ENCODE results near the gene MICAL2.

MICAL2 gene

DNA sequence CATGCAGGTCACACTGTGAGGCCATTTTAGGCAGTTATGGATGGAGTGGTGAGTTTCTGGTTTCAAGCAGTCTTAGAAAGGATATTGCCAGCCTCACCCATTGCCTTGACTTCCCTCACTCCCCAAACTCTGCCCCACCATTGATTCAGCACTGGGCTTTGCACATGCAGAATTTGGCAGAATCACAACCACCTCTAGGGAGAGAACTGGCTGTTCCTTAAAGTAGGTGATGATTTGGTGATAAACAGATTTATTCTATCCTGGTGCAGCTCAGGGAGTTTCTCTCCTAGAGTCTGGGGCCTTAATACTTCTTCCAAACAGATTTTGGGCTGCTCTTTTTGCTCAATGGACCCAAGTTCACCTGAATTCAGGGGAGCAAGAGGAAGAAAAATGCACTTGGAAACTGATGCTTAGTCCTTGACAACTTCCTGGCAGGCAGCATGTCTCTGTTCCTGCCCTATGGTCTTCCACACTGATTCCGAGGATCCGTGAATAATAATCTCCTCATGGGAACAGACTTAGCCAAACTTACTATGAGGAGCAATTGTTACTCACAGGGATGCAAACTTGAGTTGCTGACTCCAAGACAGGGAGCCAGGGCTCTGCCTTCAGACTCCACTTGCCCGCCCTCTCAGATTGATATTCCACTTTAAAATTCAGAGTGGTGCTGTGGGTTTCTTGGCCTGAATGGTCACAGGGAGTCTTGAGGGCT, 137.3 kb downstream of the MICAL2 start:
- peaks cover 22% of the 10 kb centered on the region for H3K36me3 Mint-ChIP-seq (ENCODE audit: low read depth)
- H3K9me3 Mint-ChIP-seq: no peaks in the 10 kb centered on the region
- no peaks in the 10 kb centered on the region for H3K27me3 Mint-ChIP-seq (ENCODE audit: low read depth)
- H3K27ac Mint-ChIP-seq: no peak overlapping the region
- peaks cover 4% of the 10 kb centered on the region for H3K4me1 Mint-ChIP-seq (ENCODE audit: low read depth)
- no peak for DNase-seq (ENCODE audit: low spot score)
- H3K4me3 Mint-ChIP-seq: no peak overlapping the region

DNA sequence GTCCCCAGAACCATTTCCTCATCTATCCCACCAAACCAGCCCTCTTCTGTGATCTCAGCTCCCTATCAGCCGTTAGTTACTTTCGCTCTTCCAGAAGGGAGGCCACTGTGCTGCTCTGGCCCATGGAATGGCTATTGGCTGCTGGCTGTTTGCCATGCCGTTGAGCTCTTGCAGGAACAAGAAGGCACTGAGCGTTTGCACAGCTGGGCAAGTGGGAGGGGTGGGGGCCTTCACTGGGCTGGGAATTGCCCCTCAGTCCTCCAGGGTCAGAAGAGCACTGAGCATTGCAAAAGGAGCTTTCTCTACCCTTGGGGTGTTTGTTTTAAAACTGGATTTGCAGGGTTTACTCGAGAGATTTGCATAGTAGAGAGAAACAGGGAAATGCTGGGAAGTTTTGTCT, 137.9 kb downstream of the MICAL2 start:
- H3K36me3 Mint-ChIP-seq (ENCODE audit: low read depth): peaks cover 20% of the 10 kb centered on the region
- H3K27ac Mint-ChIP-seq: peak overlapping the region; percentile 10
- H3K4me3 Mint-ChIP-seq: no peak overlapping the region
- H3K27me3 Mint-ChIP-seq (ENCODE audit: low read depth): no peaks in the 10 kb centered on the region
- no peak for DNase-seq (ENCODE audit: low spot score)
- peaks cover 1% of the 10 kb centered on the region for H3K4me1 Mint-ChIP-seq (ENCODE audit: low read depth)
- H3K9me3 Mint-ChIP-seq: no peaks in the 10 kb centered on the region

- Mint-ChIP-seq H3K27me3 (ENCODE audit: low read depth) (no peaks in the 10 kb centered on the region), H3K4me1 (ENCODE audit: low read depth) (no peaks in the 10 kb centered on the region), H3K27ac (no peak overlapping the region), H3K36me3 (ENCODE audit: low read depth) (peaks cover 19% of the 10 kb centered on the region), H3K9me3 (no peaks in the 10 kb centered on the region), H3K4me3 (no peak overlapping the region)
- no peak for DNase-seq (ENCODE audit: low spot score)
Observed at GRCh38 chr11:12249590-12250260, 139.3 kb downstream of the MICAL2 start.

DNA sequence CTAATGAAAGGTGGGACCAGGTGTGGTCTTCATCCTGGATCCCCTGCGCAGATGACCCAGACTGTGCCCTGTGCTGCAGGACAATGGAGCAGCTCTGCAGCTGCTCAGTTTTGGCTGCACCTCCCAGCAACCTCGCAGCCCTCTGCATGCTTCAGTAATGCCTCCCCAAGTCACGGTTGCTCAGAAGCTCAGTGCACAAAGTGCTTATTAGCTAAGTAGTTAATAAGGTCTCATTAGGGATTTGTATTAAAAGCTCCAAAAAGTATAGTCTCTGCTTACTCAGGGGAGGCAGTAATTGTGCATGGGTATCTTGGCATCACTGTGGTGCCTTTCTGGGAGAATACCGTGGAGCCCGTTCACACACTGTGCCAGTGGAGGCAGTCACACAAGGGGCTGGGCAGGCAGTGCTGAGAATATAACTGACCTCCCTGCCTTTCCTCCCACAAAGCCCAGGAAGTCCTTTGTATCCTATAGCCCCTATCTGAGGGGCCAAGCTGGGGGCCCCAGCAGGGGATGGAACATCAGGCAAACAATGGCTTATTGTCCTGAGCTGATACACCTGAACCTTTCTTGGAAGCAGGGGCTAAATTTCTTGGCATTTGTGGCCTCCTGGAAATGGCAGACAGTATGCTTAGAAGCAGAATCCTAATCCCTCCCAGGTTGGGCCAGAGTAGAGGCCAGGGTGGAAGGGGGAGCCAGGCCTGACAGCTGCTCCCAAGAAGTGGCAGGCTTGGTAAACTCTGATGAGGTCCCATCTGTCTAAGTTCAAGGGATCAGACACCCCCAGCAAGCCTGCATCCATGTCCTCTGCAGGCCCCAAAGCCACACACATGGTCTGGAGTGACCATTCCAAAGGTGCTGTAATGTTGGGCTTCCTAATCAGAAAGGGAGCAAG, 141.5 kb downstream of the MICAL2 start:
- peaks cover 22% of the 10 kb centered on the region for H3K36me3 Mint-ChIP-seq (ENCODE audit: low read depth)
- no peaks in the 10 kb centered on the region for H3K4me1 Mint-ChIP-seq (ENCODE audit: low read depth)
- no peaks in the 10 kb centered on the region for H3K27me3 Mint-ChIP-seq (ENCODE audit: low read depth)
- no peaks in the 10 kb centered on the region for H3K9me3 Mint-ChIP-seq
- no peak overlapping the region for H3K27ac Mint-ChIP-seq
- H3K4me3 Mint-ChIP-seq: no peak overlapping the region
- DNase-seq (ENCODE audit: low spot score): no peak

- H3K27me3 Mint-ChIP-seq (ENCODE audit: low read depth): no peaks in the 10 kb centered on the region
- no peaks in the 10 kb centered on the region for H3K4me1 Mint-ChIP-seq (ENCODE audit: low read depth)
- H3K4me3 Mint-ChIP-seq: no peak overlapping the region
- no peak overlapping the region for H3K27ac Mint-ChIP-seq
- no peaks in the 10 kb centered on the region for H3K9me3 Mint-ChIP-seq
- peaks cover 21% of the 10 kb centered on the region for H3K36me3 Mint-ChIP-seq (ENCODE audit: low read depth)
- no peak for DNase-seq (ENCODE audit: low spot score)
Observed at GRCh38 chr11:12253843-12254281, 143.5 kb downstream of the MICAL2 start.

DNA sequence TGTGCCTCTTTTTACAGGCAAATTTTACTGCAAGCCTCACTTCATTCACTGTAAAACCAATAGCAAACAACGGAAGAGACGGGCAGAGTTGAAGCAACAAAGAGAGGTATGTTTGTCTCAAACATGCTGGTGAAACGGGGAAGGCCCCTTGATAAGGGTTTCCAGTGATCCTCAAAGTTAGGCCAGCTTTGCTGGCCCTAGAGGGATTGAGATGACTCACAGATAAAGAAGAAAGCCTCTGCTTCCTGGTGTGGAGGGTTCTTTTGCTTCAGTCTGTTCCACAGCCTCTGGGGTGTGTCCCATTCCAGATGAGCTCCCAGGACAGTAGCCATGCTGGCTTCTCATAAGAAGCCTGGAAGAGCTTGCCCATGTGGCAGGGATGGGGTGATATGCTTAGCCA, 148.1 kb downstream of the MICAL2 start:
- no peaks in the 10 kb centered on the region for H3K4me1 Mint-ChIP-seq (ENCODE audit: low read depth)
- DNase-seq (ENCODE audit: low spot score): no peak
- peaks cover 27% of the 10 kb centered on the region for H3K36me3 Mint-ChIP-seq (ENCODE audit: low read depth)
- no peaks in the 10 kb centered on the region for H3K9me3 Mint-ChIP-seq
- no peak overlapping the region for H3K4me3 Mint-ChIP-seq
- no peak overlapping the region for H3K27ac Mint-ChIP-seq
- H3K27me3 Mint-ChIP-seq (ENCODE audit: low read depth): no peaks in the 10 kb centered on the region

GRCh38 chr11:12259956-12260355, 149.6 kb downstream of the MICAL2 start:
- H3K36me3 Mint-ChIP-seq (ENCODE audit: low read depth): peaks cover 27% of the 10 kb centered on the region
- no peak overlapping the region for H3K27ac Mint-ChIP-seq
- no peaks in the 10 kb centered on the region for H3K9me3 Mint-ChIP-seq
- H3K27me3 Mint-ChIP-seq (ENCODE audit: low read depth): no peaks in the 10 kb centered on the region
- no peaks in the 10 kb centered on the region for H3K4me1 Mint-ChIP-seq (ENCODE audit: low read depth)
- DNase-seq (ENCODE audit: low spot score): no peak
- H3K4me3 Mint-ChIP-seq: no peak overlapping the region

GRCh38 chr11:12260731-12261521, 150.5 kb downstream of the MICAL2 start:
- Mint-ChIP-seq H3K36me3 (ENCODE audit: low read depth) (peaks cover 27% of the 10 kb centered on the region), H3K4me3 (no peak overlapping the region), H3K27me3 (ENCODE audit: low read depth) (no peaks in the 10 kb centered on the region), H3K9me3 (no peaks in the 10 kb centered on the region), H3K27ac (no peak overlapping the region), H3K4me1 (ENCODE audit: low read depth) (no peaks in the 10 kb centered on the region)
- DNase-seq (ENCODE audit: low spot score): no peak

GRCh38 chr11:12261551-12261950, 151.2 kb downstream of the MICAL2 start:
- Mint-ChIP-seq H3K4me3 (no peak overlapping the region), H3K9me3 (no peaks in the 10 kb centered on the region), H3K36me3 (ENCODE audit: low read depth) (peaks cover 25% of the 10 kb centered on the region), H3K27me3 (ENCODE audit: low read depth) (no peaks in the 10 kb centered on the region), H3K4me1 (ENCODE audit: low read depth) (no peaks in the 10 kb centered on the region), H3K27ac (no peak overlapping the region)
- no peak for DNase-seq (ENCODE audit: low spot score)

DNA sequence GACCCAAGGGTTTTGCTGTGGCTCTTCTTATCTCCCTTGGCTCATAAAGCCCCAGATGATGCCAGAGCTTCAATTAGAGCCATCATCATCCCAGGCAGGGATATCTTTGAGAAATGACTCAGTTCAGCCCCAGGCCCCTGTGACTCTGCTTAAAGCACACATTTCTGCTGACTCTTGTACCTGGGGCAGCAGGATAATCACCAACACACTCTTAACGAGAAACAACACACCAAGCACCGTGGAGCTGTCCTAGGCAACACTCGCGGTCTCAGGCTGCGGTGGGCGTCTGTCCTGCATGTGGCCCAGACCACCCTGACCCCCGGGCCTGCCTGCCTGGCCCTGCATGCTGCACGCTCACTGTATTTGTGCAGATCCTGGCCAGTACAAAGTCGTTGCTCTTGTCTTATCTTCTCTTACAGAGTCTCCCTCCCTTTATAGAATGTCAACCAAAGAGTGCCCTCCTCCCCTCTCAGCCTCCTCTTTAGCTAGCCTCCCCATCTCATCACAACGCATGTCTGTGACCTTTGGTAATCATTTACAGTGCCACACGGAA, 152.8 kb downstream of the MICAL2 start:
- H3K36me3 Mint-ChIP-seq (ENCODE audit: low read depth): peaks cover 25% of the 10 kb centered on the region
- DNase-seq (ENCODE audit: low spot score): no peak
- H3K27ac Mint-ChIP-seq: no peak overlapping the region
- H3K9me3 Mint-ChIP-seq: no peaks in the 10 kb centered on the region
- H3K27me3 Mint-ChIP-seq (ENCODE audit: low read depth): no peaks in the 10 kb centered on the region
- no peak overlapping the region for H3K4me3 Mint-ChIP-seq
- no peaks in the 10 kb centered on the region for H3K4me1 Mint-ChIP-seq (ENCODE audit: low read depth)

DNA sequence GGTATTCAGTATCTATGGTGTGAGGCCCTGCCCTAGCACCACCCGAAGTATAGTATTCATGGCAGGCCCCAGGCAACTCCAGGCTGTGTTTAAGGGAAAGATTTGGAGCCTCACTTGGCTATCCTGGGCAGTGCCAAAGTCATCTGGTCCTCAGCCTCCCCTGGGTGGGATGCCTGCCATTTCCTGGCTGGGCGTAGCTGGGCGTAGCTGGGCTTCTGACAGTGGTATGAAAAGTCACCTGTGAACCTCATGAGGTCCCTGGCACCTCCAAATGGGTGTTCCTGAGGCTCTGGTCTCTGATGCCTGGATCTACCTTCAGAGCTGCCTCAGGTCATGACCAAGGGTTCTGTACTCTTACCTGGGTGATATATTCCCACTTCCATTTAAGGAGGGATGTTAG, 154.0 kb downstream of the MICAL2 start:
- no peaks in the 10 kb centered on the region for H3K9me3 Mint-ChIP-seq
- no peaks in the 10 kb centered on the region for H3K4me1 Mint-ChIP-seq (ENCODE audit: low read depth)
- H3K27me3 Mint-ChIP-seq (ENCODE audit: low read depth): no peaks in the 10 kb centered on the region
- H3K4me3 Mint-ChIP-seq: no peak overlapping the region
- no peak for DNase-seq (ENCODE audit: low spot score)
- H3K36me3 Mint-ChIP-seq (ENCODE audit: low read depth): peaks cover 17% of the 10 kb centered on the region
- no peak overlapping the region for H3K27ac Mint-ChIP-seq

- Mint-ChIP-seq H3K36me3 (ENCODE audit: low read depth) (peaks cover 9% of the 10 kb centered on the region), H3K4me3 (no peak overlapping the region), H3K27me3 (ENCODE audit: low read depth) (no peaks in the 10 kb centered on the region), H3K9me3 (no peaks in the 10 kb centered on the region), H3K27ac (no peak overlapping the region), H3K4me1 (ENCODE audit: low read depth) (no peaks in the 10 kb centered on the region)
- no peak for DNase-seq (ENCODE audit: low spot score)
Observed at GRCh38 chr11:12266132-12266531, 155.7 kb downstream of the MICAL2 start.

- H3K4me1 Mint-ChIP-seq (ENCODE audit: low read depth): no peaks in the 10 kb centered on the region
- no peaks in the 10 kb centered on the region for H3K27me3 Mint-ChIP-seq (ENCODE audit: low read depth)
- DNase-seq (ENCODE audit: low spot score): no peak
- no peaks in the 10 kb centered on the region for H3K9me3 Mint-ChIP-seq
- H3K27ac Mint-ChIP-seq: no peak overlapping the region
- no peak overlapping the region for H3K4me3 Mint-ChIP-seq
- H3K36me3 Mint-ChIP-seq (ENCODE audit: low read depth): peaks cover 6% of the 10 kb centered on the region
Observed at GRCh38 chr11:12266943-12267342, 156.6 kb downstream of the MICAL2 start.
